Keratinocyte (primary cell): ENCODE results near the gene PARP1. TPM values are rescaled to one million over a fixed set of nuclear protein-coding genes. Genes with fewer than 3 reads are reported as not detected.

Source experiments
- DNase-seq: peaks from one replicate; pipeline ENCODE4 v3.0.0-alpha.2; 2011; ENCODE audit warnings: low read depth, missing footprints, low spot score
- FAIRE-seq: peaks from 2 replicates; lab custom pipeline; 2011; peaks lifted over from hg19 to GRCh38; lab: Jason Lieb, UNC
- H2AFZ ChIP-seq: 2 replicates; pipeline ENCODE4 v1.6.0; 2012; ENCODE audit warnings: low read length, control low read depth, inconsistent platforms; ENCODE audit not compliant: control insufficient read depth
- H3K27ac ChIP-seq: 2 replicates; pipeline ENCODE4 v1.5.1; 2011; ENCODE audit warnings: low read length; ENCODE audit not compliant: control insufficient read depth, insufficient read depth
- H3K27me3 ChIP-seq: 3 replicates; pipeline ENCODE4 v1.6.0; 2011; ENCODE audit warnings: low read length; ENCODE audit not compliant: control insufficient read depth, insufficient read depth; ENCODE audit errors: extremely low read depth
- H3K36me3 ChIP-seq, 2 experiments: 2 replicates in 1 of 2; 3 replicates in 1 of 2; pipeline ENCODE4 v1.5.1; 2011; ENCODE audit warnings: low read length in 2 of 2, mild to moderate bottlenecking in 1 of 2; ENCODE audit not compliant: control insufficient read depth in 2 of 2, insufficient read depth in 2 of 2; ENCODE audit errors: extremely low read depth in 1 of 2
- H3K4me1 ChIP-seq: 3 replicates; pipeline ENCODE4 v1.5.1; 2011; ENCODE audit warnings: low read length; ENCODE audit not compliant: control insufficient read depth, insufficient read depth; ENCODE audit errors: extremely low read depth
- H3K4me2 ChIP-seq: 3 replicates; pipeline ENCODE4 v1.6.0; 2011; ENCODE audit warnings: low read depth, low read length; ENCODE audit not compliant: control insufficient read depth, insufficient read depth; ENCODE audit errors: extremely low read depth
- H3K4me3 ChIP-seq, 3 experiments: fragments of 200-600 bp in 1 of 3; sonication (generic) in 1 of 3; 2 replicates in 2 of 3; 3 replicates in 1 of 3; pipeline ENCODE4 v1.5.1; 2011 to 2016; ENCODE audit warnings: low read length in 3 of 3, mild to moderate bottlenecking in 3 of 3, control low read depth in 2 of 3, inconsistent platforms in 1 of 3, low read depth in 1 of 3, mixed read lengths in 1 of 3, mixed run types in 1 of 3, moderate library complexity in 1 of 3; ENCODE audit not compliant: control insufficient read depth in 2 of 3, insufficient read depth in 2 of 3; ENCODE audit errors: extremely low read depth in 1 of 3
- H3K79me2 ChIP-seq: 2 replicates; pipeline ENCODE4 v1.6.0; 2012; ENCODE audit warnings: low read length; ENCODE audit not compliant: control insufficient read depth, insufficient read depth
- H3K9ac ChIP-seq: 3 replicates; pipeline ENCODE4 v1.6.0; 2011; ENCODE audit warnings: low read length; ENCODE audit not compliant: control insufficient read depth, insufficient read depth; ENCODE audit errors: extremely low read depth
- H3K9me1 ChIP-seq: 3 replicates; pipeline ENCODE4 v1.6.0; 2011; ENCODE audit warnings: low read length; ENCODE audit not compliant: control insufficient read depth, insufficient read depth; ENCODE audit errors: extremely low read depth
- H3K9me3 ChIP-seq: 2 replicates; pipeline ENCODE4 v1.5.1; 2012; ENCODE audit warnings: low read depth, low read length; ENCODE audit not compliant: control insufficient read depth
- H4K20me1 ChIP-seq: 3 replicates; pipeline ENCODE4 v1.6.0; 2011; ENCODE audit warnings: low read length; ENCODE audit not compliant: control insufficient read depth, insufficient read depth; ENCODE audit errors: extremely low read depth
- CTCF ChIP-seq, 3 experiments: IDR thresholded peaks in 1 of 3; conservative IDR thresholded peaks in 1 of 3; optimal IDR thresholded peaks in 1 of 3; 2 replicates in 2 of 3; 3 replicates in 1 of 3; pipeline versions ENCODE3 to v1.5.1; 2011; ENCODE audit warnings: low read length in 3 of 3, mild to moderate bottlenecking in 3 of 3, moderate library complexity in 2 of 3, control low read depth in 1 of 3, inconsistent platforms in 1 of 3; ENCODE audit not compliant: insufficient read depth in 2 of 3; ENCODE audit errors: extremely low read depth in 1 of 3
- EZH2 ChIP-seq: IDR thresholded peaks from one replicate; pipeline ENCODE4 v1.6.1; 2012; ENCODE audit warnings: inconsistent platforms, mild to moderate bottlenecking, low read length, moderate library complexity
- dilution Hi-C: fragments of 300-500 bp; cut with MboI; formaldehyde crosslinking; loops from one replicate; pipeline ENCODE4 v1.7.0; 2020; ENCODE audit warnings: low sequenced_read_pairs; ENCODE audit not compliant: extremely low pct_ligation_motif_present
- polyA plus RNA-seq, 5 experiments: library from polyadenylated mRNA; depleted of rRNA in 3 of 5; stranded (reverse) in 3 of 5; stranded (forward) in 1 of 5; unstranded in 1 of 5; fragments of >200 nt; gene quantifications; 1 replicate in 1 of 5; 2 replicates in 3 of 5; 3 replicates in 1 of 5; pipeline versions ENCODE4 v1.2.1 to v1.2.3, GENCODE V29; 2011 to 2012; ENCODE audit warnings: missing spikeins in 2 of 5, low read depth in 1 of 5, low replicate concordance in 1 of 5

Gene PARP1
- polyA plus RNA-seq, 1 donor (not counting 4 experiments of a cell fraction or from before 2014, with no cell fraction given): 62.9 TPM

DNA sequence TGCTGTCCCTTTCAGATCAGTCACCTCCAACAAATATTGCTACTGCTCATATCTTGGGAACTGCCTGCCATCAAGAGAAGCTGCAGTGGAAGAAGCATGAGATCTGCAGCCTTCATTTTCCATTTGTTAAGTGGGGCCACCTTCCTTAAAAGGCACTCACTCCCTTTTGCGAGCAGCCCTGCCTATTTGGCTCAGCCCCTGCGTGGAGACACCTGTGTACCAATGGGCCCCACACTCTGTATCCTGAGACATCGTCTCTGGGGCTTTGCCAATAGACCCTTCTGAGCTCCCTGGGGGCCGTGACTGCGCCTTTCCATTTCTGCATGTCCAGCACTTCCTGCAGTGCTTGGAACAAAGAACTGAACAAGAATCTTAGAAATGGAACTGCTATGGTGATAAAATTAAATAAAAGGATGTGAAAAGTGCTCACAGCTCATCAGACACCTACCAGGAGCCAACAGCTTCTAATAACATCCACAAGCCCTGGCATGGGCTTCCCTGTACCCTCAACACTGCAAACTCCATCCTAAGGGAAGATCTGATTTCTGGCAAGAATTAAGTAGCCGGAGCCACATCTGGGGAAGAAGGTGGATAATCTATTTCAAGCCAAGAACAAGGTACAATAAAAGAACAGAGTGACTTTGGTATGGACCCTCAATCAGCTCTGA, 36.7 kb downstream of the PARP1 start:
- DNase-seq: no peak
- Histone ChIP-seq H3K79me2 (no peaks in the 10 kb centered on the region), H3K9me1 (no peaks in the 10 kb centered on the region), H3K4me2 (no peak overlapping the region), H3K9ac (no peak overlapping the region), H3K36me3 (peaks cover 17 to 54% of the 10 kb centered on the region in 2 experiments), H2AFZ (no peak overlapping the region), H4K20me1 (no peaks in the 10 kb centered on the region), H3K27ac (no peak overlapping the region), H3K4me1 (no peaks in the 10 kb centered on the region), H3K4me3 (no peak overlapping the region), H3K27me3 (no peaks in the 10 kb centered on the region), H3K9me3 (no peaks in the 10 kb centered on the region)
- TF ChIP-seq CTCF (optimal IDR thresholded peaks at IDR 0.05 in 1 of 3, IDR thresholded peaks at IDR 0.05 in 1 of 3, conservative IDR thresholded peaks at IDR 0.05 in 1 of 3; ENCODE audit: extremely low read depth in 1 of 3, insufficient read depth in 2 of 3, low read length in 3 of 3) (no peak), EZH2 (no peak)
- dilution Hi-C loops: no loop called here
- no peak for FAIRE-seq

DNA sequence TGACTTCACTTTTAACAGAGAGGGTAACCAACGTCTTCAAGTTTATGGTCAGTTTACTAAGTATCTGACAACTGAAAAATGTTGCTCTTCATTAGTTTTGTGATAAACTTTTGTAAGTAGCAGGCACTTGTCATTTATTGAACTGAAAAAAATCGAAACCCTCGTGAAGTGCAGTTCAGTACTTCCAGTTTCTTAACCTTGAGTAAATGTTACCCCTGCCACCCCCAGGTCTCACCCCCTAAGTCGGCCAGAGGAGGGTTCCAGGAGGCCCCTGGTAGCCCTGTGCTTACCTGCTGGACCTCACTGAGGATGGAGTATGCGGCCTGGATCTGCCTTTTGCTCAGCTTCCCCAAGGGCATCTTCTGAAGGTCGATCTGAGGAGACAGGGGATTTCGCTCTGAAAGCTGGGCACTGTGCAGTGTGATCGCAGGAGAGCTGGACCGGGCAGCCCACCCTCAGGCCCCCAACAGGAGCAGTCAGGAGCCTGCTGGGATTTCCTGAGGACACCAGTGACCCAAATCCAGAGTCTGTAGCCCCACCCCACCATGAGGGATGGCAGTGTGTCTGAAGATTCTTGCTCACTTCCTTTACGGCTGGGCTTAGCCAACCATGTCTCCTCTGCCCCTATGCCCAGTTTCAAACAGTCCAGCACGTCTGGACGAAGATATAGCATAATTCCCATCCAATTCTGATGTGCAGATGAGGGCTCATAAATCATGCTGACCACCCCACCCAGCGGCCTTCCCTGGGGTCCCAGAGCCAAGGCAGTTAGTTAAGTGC, 37.6 kb downstream of the PARP1 start:
- H3K9me3 ChIP-seq: no peaks in the 10 kb centered on the region
- no peak for DNase-seq
- H3K79me2 ChIP-seq: no peaks in the 10 kb centered on the region
- H3K4me1 ChIP-seq: no peaks in the 10 kb centered on the region
- TF ChIP-seq EZH2 (no peak), CTCF (optimal IDR thresholded peaks at IDR 0.05 in 1 of 3, IDR thresholded peaks at IDR 0.05 in 1 of 3, conservative IDR thresholded peaks at IDR 0.05 in 1 of 3; ENCODE audit: extremely low read depth in 1 of 3, insufficient read depth in 2 of 3, low read length in 3 of 3) (no peak)
- H3K27ac ChIP-seq: no peak overlapping the region
- no peaks in the 10 kb centered on the region for H4K20me1 ChIP-seq
- H2AFZ ChIP-seq: no peak overlapping the region
- no peaks in the 10 kb centered on the region for H3K27me3 ChIP-seq
- H3K4me3 ChIP-seq: no peak overlapping the region
- dilution Hi-C loops: no loop called here
- H3K9ac ChIP-seq: no peak overlapping the region
- no peak for FAIRE-seq
- H3K4me2 ChIP-seq: no peak overlapping the region
- H3K9me1 ChIP-seq: no peaks in the 10 kb centered on the region
- peaks cover 21 to 58% of the 10 kb centered on the region in 2 experiments for H3K36me3 ChIP-seq
